HG03575 (cell line): ENCODE results near the gene CARMIL1.

Experiments used
- ATAC-seq: cut with Tn5 transposase; IDR thresholded peaks from one replicate; pipeline ENCODE4 v1.9.1; 2021; ENCODE audit not compliant: unreplicated experiment, insufficient number of reproducible peaks, low FRiP score; ENCODE audit errors: extremely low read depth

Gene CARMIL1

DNA sequence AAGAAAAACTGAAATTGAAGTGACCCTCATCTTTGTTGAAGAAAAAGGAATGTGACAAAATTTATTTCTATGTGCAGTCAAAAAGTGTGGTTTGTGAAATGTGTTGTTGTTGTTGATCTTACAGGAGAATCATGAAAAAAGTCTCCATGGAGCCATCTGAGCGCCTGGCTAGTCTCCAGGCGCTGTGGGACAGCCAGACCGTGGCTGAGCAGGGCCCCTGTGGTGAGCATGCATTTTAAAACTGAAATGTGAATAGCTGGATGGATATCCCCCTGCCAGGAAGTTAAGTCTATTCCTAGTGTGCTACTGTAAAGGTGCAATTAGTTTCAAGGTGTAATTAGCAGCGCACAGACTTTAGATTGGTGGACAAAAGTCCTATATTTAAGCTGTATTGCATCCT, 170.6 kb downstream of the CARMIL1 start:
- no peak for ATAC-seq

DNA sequence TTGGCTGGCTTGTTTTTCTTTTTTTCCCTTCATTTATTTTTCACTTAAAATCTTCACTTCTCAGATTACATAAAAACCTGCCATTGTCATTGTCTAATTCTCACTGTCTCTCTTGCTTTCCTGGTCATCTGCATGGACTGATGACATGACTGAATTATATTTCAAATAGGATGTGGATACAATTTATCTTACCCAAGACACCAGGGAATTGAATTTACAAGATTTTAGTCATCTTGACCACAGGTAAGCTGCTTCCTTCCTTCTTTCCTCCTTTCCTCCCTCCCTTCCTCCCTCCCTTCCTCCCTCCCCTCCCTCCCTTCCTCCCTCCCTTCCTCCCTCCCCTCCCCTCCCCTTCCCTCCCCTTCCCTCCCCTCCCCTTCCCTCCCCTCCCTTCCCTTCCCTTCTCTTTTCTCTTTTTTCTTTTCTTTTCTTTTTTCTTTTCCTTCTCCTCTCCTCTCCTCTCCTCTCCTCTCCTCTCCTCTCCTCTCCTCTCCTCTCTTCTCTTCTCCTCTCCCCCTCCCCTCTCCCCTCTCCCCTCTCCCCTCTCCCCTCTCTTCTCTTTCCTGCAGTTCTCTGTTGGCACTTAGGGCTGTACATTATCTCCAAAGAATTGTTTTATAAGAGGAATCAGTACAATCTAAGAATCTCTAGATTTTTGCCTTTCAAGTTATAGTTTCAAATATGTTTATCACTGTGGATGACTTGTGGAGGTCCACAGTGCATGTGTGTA, 171.5 kb downstream of the CARMIL1 start:
- ATAC-seq: no peak

DNA sequence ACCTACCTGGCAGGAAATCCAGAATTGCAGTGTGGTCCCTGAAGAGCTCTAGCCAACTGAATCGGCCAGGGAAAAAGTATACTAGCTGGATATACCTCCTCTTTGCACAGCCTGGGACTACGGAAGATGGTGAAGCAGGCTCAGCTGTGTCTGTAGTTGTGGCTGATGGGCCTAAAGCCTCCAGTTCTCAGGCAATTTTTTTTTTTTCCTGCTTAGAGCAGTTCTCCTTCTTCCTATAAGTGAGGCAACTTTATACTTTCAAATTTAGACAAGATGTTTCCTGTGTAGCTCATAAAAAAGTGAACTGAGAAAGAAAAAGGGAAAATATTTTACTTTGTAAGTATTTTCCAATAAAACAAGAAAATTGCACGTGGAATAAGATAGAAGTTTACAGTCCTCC, 172.9 kb downstream of the CARMIL1 start:
- no peak for ATAC-seq

DNA sequence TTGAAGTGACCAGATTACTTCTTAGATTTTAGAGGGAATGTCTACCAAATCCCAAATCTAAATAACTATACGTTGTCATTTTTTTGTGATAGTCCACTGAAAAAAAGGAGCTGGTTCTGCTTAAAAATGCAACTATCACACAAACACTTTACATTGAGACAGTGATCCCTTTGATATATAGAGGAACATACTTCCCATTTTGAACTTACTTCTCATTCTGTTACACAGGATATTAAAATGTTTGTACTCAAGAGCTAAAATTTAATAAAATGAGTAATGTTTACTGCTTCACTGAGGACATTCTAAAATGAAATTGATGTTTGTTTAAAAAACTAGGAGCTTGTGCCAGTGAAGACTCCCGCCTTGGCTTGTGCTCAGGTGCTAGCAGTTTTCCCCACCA, 174.1 kb downstream of the CARMIL1 start:
- ATAC-seq: no peak

DNA sequence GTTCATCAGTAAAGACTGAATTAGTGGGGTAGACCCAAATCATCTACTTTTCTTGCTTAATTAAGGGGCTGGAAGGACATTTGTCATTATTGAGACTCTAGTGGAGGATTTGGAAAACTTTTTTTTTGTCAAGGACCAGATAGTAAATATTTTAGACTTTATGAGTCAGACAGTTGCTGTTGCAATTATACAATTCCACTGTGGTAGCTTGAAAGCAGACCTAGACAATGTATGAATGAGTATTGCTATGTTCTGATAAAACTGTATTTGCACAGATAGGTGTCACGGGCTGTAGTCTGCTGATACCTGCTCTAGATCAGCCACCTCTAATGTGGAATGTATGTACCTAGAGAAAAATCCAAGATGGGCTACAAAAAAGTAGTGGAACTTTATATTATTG, 175.0 kb downstream of the CARMIL1 start:
- ATAC-seq: no peak

DNA sequence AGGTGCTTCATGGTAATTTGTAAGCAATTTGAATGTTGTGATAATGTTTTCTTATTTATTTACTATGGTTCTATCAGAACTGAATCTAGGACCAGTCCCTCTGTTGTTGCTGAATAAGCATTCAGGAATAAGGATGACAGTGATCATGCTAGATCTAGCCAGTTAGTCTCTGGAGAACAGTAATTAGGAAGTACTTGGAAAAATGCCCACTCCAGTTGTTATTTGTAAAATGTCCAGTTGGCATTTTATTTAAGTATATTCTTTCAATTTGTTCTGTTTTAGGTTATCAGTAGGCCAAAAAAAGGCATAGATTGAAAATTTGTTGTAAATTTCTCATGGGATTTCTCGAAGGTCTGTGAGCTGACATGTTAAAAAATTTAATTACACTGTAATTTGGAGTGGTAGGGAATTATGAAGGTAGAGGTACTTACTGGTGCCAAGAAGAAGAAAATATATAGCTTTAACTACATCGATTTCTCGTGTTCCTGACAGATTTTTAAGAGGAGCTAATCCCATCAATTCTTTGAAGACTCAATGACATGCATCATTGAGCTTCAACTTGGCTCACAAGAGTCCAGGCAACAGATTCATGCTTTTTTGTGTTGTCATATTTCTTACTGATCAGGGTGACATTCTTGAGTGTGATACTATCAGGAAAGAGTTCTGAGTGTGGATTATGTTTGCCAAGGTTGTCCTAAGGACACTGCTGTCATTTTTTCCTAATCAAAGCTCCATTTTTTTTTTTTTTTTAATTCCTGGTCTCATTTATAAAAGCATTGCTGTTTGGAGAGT, 177.3 kb downstream of the CARMIL1 start:
- no peak for ATAC-seq

DNA sequence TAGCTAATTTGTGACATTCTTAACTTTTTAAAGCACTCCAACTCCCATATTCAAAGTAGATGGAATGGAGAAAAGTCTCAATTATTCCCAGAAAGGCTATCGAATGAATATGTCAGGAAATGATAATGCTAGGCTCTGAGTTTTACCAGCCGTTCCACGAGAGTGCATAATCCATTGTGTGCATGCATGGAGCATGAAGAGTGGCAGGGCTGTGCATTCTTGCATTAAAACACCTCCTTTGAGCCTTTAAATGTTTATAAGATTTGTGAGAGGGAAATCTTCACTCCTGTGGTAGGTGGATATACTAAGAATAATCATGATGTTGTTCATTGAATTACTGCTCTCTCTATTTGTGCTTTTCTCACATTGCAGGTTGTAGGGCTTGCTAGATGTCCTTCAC, 178.3 kb downstream of the CARMIL1 start:
- no peak for ATAC-seq

DNA sequence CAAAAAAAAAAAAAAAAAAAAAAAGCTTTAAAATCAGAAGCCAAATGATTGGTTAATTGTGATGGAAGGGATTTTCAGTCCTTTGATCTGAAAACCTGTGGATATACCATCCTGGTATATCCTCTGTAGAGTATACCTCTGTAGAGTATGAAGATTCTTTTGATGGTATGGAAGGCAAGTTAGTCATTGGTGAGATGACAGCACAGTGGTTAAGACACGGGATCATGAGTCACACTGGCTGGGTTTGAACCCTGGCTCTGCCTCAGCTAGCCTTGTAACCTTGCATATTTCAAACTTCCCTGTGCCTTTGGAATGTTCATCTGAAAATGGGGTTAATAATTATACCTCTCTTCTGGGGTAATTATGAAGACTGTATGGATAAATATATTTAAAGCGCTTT, 179.3 kb downstream of the CARMIL1 start:
- no peak for ATAC-seq

DNA sequence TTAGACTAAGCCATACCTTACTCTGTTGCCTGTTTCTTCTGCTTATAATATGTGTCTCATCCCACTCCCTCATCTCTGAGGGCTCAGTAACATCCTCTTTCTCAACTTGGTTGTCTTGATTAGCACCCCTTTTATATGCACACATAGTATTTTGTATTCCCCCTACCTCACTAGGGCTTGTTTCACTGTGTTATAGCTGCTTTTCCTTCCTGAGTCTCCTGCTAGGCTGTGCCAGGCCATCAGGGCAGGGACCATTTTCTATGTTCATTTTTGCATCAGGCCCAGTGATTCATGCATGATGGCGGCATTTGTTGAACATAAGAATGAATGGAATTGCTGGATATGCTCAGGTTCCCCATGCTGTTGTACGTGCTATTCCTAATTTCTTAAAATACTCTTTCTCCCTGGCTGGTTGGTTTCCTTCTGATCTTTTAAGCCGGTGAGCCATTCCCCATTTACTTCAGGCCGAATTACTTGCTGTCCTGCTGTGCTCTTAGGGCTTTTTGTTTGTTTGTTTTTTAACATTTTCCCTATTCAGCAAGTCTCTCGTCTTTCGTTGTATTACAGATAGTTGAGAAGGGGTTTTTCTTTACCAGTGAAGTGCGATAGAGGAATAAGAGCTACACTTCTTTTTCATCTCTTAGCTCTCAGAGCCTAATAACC, 183.2 kb downstream of the CARMIL1 start:
- no peak for ATAC-seq

DNA sequence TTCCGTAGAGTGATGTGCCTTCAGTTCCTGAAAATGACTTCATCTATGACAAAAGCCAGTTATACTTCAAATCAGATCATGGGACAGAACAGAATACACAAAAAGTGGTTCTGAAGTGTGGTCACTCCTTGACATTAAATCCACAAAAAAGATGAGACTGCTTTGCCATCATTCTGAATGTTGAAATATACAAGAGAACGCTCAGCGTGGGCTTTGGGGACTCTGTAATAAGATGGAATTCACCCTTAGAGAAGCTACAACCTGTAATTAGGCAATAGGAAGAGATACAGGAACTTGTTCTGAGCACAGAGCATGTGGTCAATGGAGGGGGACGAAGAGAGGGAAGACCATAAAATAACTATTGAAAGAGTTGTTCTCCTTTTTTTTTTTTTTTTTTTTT, 184.3 kb downstream of the CARMIL1 start:
- no peak for ATAC-seq

DNA sequence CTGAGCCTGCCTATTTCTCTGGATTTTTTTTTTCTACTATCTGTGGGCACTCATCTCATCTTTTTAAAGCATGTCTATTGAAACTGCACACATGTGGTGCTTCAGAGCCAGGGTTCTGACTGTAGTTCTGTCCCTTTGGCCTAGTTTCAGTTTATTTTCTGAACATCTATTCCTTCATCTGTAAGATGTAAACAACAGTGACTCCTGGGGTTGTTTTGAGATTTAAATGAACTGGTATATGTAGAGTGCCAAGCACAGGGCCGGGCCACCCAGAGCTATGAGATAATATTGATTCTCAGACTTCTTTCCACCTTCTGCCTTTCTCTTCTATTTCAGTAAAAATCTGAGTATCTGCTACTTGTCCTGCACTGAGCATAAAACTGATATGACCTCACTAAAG, 185.1 kb downstream of the CARMIL1 start:
- no peak for ATAC-seq

DNA sequence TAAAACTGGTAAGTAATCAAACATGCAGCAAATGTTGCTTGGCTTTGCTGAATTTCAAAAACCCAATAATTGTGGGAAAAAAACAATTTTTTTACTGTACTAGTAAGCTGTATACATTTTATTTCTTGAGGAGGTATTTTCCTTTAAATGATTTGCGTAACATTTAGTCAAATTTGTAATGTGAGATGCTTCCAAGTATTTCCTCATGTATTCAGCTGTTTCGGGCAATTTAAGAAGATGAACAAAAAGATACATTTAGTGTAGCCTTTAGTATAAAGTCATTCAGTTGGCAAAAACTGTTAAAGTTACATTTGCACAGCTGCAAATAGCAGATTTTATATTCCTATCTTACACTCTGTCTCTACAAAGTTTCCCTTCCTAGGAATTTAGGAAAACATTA, 186.8 kb downstream of the CARMIL1 start:
- no peak for ATAC-seq

DNA sequence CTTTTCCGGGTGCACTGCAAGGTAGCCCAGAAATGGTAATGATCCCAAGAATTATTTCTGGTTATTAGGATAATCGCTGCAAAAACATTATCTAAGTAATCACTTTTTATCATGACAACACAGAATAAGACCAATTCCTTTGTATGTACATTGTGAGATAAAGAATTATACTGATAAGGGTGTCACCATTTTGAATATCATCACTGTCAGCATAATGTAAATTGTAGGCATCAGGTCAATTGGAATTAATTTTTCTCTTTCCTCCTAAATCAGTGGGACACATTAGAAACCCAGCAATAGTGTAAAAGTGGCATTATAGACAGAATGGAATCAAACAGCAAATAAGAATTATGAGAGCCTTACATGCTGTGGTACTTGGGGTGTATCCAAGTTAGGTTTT, 189.7 kb downstream of the CARMIL1 start:
- no peak for ATAC-seq

DNA sequence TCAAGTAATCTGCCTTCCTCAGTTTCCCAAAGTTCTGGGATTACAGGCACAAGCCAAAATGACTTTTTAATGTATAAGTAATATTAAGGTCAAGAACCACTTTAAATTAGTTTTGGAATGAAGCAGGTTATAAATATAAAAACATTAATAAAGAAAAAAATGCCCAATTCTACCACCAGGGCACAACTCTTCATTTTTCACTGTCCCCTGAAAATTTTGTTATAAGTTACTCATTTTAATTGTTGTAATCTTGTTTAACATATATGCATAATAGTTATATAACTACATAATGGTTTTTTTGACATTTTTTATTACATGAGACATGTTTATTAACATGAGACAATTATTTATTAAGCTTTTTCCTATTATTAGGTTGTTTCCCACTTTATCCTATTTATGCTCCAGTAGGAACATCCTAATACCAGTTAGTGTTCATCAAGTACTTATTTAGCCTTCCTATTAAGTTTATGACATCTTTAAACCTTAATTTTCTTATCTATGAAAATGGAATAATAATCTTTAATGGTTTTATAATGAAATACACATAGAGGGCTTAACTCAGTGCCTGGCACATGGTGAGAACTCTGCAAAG, 190.7 kb downstream of the CARMIL1 start:
- no peak for ATAC-seq

DNA sequence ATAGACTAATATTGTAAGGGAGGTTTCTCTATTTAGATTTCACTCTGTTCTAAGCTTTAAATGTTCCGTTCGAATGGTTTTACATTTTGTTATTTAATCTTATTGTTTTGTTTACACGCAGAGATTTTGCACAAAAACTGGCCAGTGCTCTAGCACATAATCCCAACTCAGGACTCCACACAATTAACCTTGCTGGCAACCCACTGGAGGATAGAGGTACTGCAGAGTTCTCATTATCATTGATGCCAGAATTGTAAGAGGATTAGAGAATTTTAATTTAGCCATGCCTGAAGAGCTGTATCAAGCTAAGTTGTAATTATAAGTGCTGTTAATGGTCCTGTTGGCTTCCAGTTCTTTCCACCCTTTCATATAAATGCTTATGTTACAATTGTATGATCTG, 193.1 kb downstream of the CARMIL1 start:
- ATAC-seq: no peak

DNA sequence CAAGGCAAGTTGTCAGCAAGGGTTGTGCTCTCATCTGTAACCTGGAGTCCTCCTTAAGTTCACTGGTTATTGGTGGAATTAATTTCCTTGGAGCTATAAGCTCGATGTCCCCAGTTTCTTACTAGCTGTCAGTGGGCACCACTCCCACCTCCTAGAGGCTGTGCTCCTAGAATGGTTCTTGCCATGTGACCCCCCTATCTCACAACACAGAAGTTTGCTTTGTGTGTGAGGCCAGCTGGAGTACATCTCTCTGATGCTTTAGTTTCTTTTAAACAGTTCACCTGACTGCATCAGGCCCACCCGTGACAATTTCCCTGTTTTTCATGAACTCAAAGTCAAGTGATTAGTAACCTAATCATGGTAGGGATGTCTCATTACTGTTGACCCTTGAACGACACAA, 193.7 kb downstream of the CARMIL1 start:
- no peak for ATAC-seq

DNA sequence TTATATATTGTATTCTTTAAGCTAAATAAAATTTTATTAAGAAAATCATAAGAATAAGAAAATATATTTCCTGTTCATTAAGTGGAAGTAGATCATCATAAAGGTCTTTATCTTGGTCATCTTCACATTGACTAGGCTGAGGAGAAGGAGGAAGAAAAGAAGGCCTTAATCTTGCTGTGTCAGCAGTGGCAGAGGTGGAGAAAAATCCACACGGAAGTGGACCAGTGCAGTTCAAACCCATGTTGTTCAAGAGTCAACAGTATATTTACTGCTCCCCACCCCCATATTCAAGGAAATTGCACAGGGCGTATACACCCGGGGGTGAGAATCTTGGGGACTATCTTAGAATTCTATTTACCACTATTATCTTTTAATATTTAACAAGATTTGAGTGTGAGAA, 194.3 kb downstream of the CARMIL1 start:
- ATAC-seq: no peak

DNA sequence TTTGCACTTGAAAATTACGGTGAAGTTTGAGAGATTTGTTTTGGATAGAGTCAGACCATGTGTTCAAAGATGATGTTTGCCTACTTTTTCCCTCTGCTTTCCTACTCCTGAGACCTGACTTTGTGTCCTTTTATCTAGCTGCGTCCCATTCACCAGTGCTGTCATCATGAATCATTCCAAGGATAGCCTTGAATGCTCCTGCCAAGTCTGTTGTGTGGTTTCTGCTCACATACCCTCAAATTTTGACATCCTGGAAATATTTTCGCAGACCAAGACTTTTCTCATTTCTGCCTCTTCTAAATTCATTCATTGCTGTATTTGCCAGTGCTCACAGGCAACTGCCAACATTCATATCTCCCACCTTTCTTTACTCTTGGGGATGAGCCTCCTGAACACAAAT, 197.0 kb downstream of the CARMIL1 start:
- ATAC-seq: no peak

DNA sequence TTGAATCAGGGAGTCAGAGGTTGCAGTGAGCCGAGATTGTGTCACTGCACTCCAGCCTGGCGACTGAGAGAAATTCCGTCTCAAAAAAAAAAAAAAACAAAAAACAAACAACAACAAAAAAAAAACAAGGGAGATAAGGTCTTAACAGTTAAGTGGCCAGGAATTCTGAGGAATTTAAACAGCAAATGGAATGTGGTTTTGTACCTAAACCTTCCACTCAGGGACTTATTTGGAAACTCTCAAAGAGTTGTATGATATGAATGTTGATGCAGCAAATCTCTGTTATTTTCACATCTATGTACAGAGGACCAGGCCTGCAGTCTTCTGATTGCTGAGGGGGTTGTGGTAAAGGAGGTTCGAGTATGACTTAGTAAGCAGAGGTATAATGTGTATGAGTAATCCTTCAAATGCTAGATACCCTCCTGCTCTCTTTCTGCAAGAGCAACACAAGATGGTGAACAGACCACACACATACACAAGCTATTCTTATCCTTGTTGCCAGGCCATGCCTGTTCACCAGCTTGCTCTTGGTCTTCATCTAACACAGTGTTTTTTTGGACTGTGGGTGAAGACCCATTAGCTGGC, 197.9 kb downstream of the CARMIL1 start:
- ATAC-seq: no peak
